Activated CD8-positive, alpha-beta memory T cell treated with anti-CD3 and anti-CD28 coated beads for 4 hours (primary cell): ENCODE results near the gene ATG7.
"Not testable (repeated sequence)": the region's sequence is repeated elsewhere in the genome, so short reads cannot be mapped to it uniquely, and the experiment has no call there.

ENCODE experiments used
- DNase-seq, 2 donors: peaks; one replicate each; pipeline ENCODE4 v3.0.0-alpha.2; 2020; ENCODE audit warnings: low read depth in 2 of 2

ATG7 gene

GRCh38 chr3:11462673-11463072 is 190.5 kb downstream of the ATG7 start:
- DNase-seq: not testable (repeated sequence)

GRCh38 chr3:11463591-11463990 is 191.4 kb downstream of the ATG7 start:
- no peak for DNase-seq

GRCh38 chr3:11464356-11464755 is 192.2 kb downstream of the ATG7 start:
- DNase-seq: no peak

- DNase-seq: no peak
Measured at GRCh38 chr3:11465744-11466616, 193.8 kb downstream of the ATG7 start.

- no peak for DNase-seq
Measured at GRCh38 chr3:11467875-11468274, 195.7 kb downstream of the ATG7 start.

GRCh38 chr3:11470031-11470853 is 198.0 kb downstream of the ATG7 start:
- no peak for DNase-seq

GRCh38 chr3:11475324-11475723 is 203.1 kb downstream of the ATG7 start:
- no peak for DNase-seq

GRCh38 chr3:11476735-11477144 is 204.5 kb downstream of the ATG7 start:
- DNase-seq: no peak

- no peak for DNase-seq
Measured at GRCh38 chr3:11477407-11477911, 205.3 kb downstream of the ATG7 start.

GRCh38 chr3:11478167-11478566 is 206.0 kb downstream of the ATG7 start:
- DNase-seq: no peak

GRCh38 chr3:11479221-11479620 is 207.0 kb downstream of the ATG7 start:
- DNase-seq: no peak

GRCh38 chr3:11480663-11481298 is 208.6 kb downstream of the ATG7 start:
- no peak for DNase-seq

GRCh38 chr3:11481556-11481955 is 209.4 kb downstream of the ATG7 start:
- no peak for DNase-seq

GRCh38 chr3:11482021-11482420 is 209.8 kb downstream of the ATG7 start:
- no peak for DNase-seq

- not testable (repeated sequence) for DNase-seq
Measured at GRCh38 chr3:11488356-11488755, 216.2 kb downstream of the ATG7 start.

GRCh38 chr3:11494131-11494916 is 222.1 kb downstream of the ATG7 start:
- DNase-seq: no peak

- DNase-seq: no peak
Measured at GRCh38 chr3:11495948-11496557, 223.9 kb downstream of the ATG7 start.

GRCh38 chr3:11498177-11498576 is 226.0 kb downstream of the ATG7 start:
- no peak for DNase-seq

- no peak for DNase-seq
Measured at GRCh38 chr3:11498646-11499045, 226.4 kb downstream of the ATG7 start.

GRCh38 chr3:11499144-11499543 is 226.9 kb downstream of the ATG7 start:
- no peak for DNase-seq

GRCh38 chr3:11502413-11502812 is 230.2 kb downstream of the ATG7 start:
- DNase-seq: not testable (repeated sequence)
